Sigmoid colon (tissue), 3 donors: ENCODE results near the gene SLC13A3.

Experiments used
- CTCF ChIP-seq, 4 experiments: fragments of 450-650 bp in 3 of 4; fragments of 200-600 bp in 1 of 4; IDR thresholded peaks; one replicate each; pipeline ENCODE4 v1.5.1; 2016 to 2019; ENCODE audit warnings: antibody characterized with exemption in 4 of 4, mild to moderate bottlenecking in 3 of 4, moderate library complexity in 2 of 4
- POLR2A ChIP-seq, 2 donors: fragments of 450-650 bp; IDR thresholded peaks; one replicate each; pipeline ENCODE4 v1.6.1; 2016; ENCODE audit warnings: antibody characterized with exemption in 2 of 2, mild to moderate bottlenecking in 2 of 2, moderate library complexity in 2 of 2

- TF ChIP-seq CTCF (IDR thresholded peaks at IDR 0.05) (no peak), POLR2A (IDR thresholded peaks at IDR 0.05) (no peak)
These were observed 128.2 kb downstream of the SLC13A3 start for GRCh38 chr20:46523108-46523507.
